Right lung (tissue), 10 donors: ENCODE data around the gene DNAJC24. TPM values are rescaled to one million over a fixed set of nuclear protein-coding genes. Genes with fewer than 3 reads are reported as not detected.
"Not testable (repeated sequence)": the region's sequence is repeated elsewhere in the genome, so short reads cannot be mapped to it uniquely, and the experiment has no call there.

ENCODE experiments used
- DNase-seq, 2 donors: peaks; one replicate each; pipeline ENCODE4 v3.0.0-alpha.2; 2013
- long read RNA-seq, 8 donors: transcript quantifications; one replicate each; lab custom pipeline, GENCODE V29; 2026
- polyA plus RNA-seq, 5 donors: library from polyadenylated mRNA; unstranded; fragments of 120-200 nt; gene quantifications; one replicate each; pipeline versions ENCODE4 v1.2.1 to v1.2.3, GENCODE V29; 2013; ENCODE audit warnings: inconsistent platforms in 1 of 5, low replicate concordance in 1 of 5; ENCODE audit not compliant: insufficient read length in 5 of 5, insufficient read depth in 1 of 5

DNAJC24 gene, protein sequence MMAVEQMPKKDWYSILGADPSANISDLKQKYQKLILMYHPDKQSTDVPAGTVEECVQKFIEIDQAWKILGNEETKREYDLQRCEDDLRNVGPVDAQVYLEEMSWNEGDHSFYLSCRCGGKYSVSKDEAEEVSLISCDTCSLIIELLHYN
- polyA plus RNA-seq, result 10 to 100 TPM; 19.2 to 34.7 (median 28.3) TPM
- long read RNA-seq, donor 1, partial matches to known transcripts, result 0 of 192 reads
- long read RNA-seq, donor 1, other reads (novel, unspliced or antisense), result 190 of 192 reads
- long read RNA-seq, donor 2, partial matches to known transcripts, result 0 of 60 reads
- long read RNA-seq, donor 2, other reads (novel, unspliced or antisense), result 59 of 60 reads
- long read RNA-seq, donor 3, result 0 reads
- long read RNA-seq, donor 4, transcript DNAJC24-209 (3 exons, 2,745 nt), result major isoform, 6 of 109 reads
- long read RNA-seq, donor 4, partial matches to known transcripts, result 41 of 109 reads
- long read RNA-seq, donor 4, other reads (novel, unspliced or antisense), result 60 of 109 reads
- long read RNA-seq, donor 5, transcript DNAJC24-202 (5 exons, 2,004 nt), result major isoform, 6 of 176 reads
- long read RNA-seq, donor 5, partial matches to known transcripts, result 142 of 176 reads
- long read RNA-seq, donor 5, other reads (novel, unspliced or antisense), result 26 of 176 reads
- long read RNA-seq, donor 6, partial matches to known transcripts, result 5 of 106 reads
- long read RNA-seq, donor 6, other reads (novel, unspliced or antisense), result 95 of 106 reads
- long read RNA-seq, donor 7, partial matches to known transcripts, result 14 of 80 reads
- long read RNA-seq, donor 7, other reads (novel, unspliced or antisense), result 63 of 80 reads
- long read RNA-seq, donor 8, partial matches to known transcripts, result 25 of 47 reads
- long read RNA-seq, donor 8, other reads (novel, unspliced or antisense), result 21 of 47 reads

DNA sequence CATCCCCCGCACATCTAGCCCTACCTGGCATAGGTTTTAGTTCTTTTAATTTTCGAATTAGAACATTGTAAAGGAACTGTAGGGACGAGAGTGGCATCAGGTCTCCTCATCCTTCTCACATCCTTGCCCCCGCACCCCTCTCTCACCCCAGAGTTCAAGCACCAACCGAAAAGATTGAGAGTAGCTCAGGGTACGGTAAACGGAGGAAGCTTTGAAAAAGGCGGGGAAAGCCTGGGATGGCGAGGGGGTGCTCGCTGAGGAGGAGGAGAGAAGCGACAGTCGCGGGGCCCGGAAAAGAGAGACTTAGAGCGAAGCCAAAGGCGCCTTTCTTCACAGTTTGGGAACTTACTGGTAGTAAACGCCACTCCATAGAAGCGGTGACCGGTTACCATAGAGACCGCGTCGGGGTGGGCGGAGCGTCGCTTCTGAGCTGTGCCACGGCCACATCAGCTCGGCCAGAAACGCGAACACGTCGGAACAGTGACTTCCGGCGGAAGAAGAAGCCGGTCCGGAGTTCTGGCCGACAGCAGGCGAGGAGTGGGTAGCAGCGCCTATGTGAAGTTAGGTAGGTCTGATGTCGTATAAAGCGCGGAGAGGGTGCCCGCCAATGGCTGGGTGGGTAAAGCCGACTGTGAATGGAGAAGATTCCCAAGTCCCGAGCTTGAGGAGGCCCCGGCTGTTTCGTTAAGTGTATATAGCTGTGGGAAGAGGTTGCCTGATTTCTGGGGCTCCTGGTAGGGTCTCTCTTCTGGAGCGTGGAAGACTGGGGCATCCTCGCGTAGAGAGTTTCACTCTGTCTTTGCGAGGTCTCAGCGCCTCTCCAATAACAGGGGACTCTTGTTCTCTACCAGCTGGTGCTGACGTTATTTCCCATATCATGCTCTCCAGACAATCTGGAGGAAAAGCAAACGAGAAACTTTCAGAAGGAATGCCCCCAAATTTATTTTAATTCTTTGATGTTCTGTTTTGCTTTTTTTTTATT is at the start of gene DNAJC24, which contains the start of gene DCDC1:
Gene DNAJC24, plus strand, starts transcription at position 513 of the 982 bp plus-strand sequence. CDS start 889 bp downstream, outside the sequence.
Gene DCDC1, minus strand, starts transcription at position 392 of the 982 bp plus-strand sequence. CDS start 41,459 bp downstream, outside the sequence.
- DNase-seq, result peak; percentile 91

DNA sequence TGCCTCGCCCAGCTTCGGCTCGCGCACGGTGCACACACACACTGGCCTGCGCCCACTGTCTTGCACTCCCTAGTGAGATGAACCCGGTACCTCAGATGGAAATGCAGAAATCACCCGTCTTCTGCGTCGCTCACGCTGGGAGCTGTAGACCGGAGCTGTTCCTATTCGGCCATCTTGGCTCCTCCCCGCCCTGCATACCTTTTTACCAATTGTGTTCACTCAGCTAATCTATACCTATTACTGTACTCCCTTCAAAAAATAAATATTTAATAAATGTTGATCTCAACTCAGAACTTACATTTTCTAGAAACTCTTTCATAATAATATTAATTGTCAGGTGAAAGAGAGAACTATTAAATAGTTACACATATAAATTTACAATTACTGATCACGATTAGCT is 48.2 kb upstream of the DNAJC24 start:
- DNase-seq, result not testable (repeated sequence)

DNA sequence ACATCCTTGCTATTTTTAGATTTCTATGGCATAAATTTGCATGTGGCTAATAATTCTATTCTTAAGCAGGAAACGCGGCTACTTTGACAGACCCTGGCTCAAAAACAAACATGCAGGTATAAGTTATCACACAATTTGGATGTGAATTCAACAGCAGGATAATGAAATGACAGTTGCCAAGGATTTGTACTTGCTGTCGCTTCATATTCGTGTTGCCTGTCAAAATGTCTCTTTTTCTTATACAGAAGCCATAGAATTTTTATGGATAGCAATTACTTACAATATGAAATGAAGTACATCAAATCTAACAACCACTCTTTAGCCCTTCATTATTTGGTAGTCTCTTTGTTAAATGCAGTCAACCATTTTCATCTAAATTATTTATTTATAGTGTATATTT is 46.5 kb upstream of the DNAJC24 start:
- no peak for DNase-seq

DNA sequence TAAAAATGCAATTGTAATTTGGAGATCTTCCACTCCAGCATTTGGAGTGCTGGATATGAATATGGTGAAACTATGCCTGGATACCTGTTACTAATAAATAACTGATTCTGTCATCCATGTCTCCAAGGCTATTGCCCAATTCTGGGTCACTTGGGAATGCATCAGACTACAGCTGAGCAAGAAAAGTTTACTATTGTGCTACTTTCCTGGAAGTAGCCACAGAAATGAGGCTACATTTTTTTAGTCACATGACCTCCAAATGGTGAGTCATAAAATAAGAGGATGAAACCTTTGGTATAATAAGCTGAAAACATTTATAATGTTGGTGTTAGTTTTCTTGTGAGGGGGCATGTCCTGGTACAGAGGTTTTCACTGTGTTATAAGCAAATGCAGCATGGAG is 44.5 kb upstream of the DNAJC24 start:
- DNase-seq, result no peak

DNA sequence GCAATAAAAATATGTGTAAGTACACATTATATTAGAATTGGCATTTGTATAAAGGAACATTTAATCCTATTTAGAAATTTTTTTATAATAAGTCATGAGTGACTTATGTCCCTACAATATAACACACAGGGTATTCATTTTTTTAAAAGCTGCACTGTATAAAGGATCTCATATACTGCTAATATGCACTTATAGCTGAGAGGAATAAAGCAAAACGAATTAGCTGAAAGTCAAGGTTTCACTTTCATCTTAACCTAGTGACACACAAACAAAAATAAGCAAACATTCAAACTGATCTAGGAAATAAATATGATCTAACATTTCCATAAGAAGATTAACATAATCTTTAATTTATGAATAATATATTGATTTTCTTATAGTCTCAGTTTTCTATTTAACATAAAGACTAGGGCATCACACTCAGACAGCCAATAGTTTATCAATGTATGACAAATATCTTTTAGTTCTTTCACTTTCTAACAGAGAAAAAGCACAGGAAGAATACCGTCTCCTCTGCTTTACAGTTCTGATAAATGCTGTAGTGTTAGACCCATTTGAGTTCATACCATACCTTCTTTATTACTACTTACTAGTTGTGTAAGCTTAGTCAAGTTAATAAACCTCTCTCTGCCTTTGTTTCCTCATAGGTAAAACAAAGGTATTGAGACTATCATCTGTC is 43.1 kb upstream of the DNAJC24 start:
- DNase-seq, result no peak

DNA sequence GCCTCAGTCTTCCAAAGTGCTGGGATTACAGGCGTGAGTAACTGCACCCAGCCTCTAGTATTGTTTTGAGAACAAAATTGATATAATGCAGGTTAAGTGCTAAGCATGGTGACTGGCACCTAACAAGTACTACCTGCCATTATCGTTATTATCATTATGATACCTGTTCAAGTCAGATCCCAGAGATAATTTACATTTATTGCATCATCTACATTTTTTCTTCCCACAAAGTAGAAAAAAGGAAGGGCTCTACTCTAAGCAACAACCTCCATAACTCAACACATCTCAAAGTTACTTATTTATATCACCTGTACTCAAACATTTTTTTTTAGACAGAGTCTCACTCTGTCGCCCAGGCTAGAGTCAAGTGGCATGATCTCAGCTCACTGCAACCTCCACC is 42.2 kb upstream of the DNAJC24 start:
- DNase-seq, result no peak

DNA sequence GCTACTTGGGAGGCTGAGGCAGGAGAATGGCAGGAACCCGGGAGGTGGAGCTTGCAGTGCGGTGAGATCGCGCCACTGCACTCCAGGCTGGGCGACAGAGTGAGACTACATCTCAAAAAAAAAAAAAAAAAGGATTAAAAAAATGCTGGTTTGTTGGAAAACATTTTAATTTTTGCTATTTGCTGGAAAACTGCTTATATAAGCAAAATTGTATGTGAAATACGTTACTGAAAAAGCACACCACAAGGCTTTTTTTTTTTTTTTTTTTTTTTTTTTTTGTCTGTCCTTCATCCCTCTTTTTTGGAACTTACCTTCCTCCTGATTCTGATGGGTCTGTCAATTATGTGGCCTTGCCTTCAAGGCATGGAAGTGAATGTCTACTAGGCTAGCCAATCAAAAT is 41.0 kb upstream of the DNAJC24 start:
- no peak for DNase-seq

DNA sequence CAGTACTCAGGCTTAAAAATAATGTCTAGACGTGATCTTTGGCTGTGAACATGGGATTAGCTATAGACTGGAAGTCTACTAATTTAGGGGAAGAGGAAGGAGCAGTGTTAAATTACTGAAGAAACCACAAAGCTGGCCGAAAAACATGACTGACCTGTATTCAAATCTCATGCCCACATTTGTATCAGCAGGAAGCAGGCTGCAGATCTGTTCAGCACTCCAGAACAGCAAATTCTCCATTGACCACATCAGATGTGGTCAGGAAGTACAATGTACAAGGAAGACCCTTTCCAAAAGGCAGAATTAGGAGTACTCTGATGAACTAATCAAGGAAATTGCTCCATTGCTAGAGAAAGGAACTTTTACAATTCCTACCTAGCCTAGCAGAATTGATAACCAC is 31.9 kb upstream of the DNAJC24 start:
- DNase-seq, result no peak

DNA sequence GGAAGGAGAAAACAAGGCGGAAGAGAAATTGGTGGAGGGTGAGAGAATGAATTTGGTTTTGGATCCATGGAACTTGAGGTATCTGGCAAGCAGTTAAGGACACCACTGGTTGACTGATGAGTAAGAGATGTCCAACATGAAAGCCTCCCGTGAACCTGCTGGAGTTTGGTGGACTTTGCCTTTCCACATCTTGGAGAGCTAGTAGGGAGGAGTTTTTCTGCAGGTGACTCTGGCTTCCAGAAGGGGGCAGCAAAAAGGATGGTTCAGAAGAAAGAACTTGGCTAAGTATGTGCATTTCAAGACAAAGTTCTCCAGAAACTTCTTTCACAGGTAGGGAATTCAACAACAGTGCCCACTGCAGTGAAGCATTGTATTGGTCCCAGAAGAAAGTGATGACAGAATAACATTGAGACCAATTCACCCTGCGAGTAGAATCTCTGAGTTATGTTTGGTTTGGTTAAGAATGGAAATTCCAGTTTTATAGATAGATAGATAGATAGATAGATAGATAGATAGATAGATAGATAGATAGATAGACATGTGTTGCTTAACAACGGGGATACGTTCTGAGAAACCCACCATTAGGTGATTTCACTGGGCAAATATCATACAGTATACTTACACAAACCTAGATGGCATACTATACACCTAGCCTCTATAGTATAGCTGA is 28.6 kb upstream of the DNAJC24 start:
- no peak for DNase-seq

DNA sequence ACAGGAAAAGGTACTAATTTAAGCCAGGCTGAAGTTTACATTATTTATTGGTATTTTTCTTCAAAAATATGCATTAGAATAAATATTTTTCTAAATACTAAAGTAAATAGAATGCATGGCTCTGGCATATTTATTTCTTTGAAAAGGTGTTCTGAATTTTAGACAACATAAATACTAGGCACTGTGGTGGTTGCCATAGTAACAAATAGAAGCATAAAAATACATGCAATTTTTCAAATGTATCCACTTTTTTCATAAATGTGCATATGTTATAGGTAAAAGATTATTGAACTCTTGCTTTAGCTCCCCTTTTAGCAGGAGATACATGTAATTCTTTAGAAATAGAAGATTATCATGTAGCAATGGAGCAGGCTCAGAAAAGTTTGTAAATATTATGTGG is 18.5 kb upstream of the DNAJC24 start:
- DNase-seq, result no peak

DNA sequence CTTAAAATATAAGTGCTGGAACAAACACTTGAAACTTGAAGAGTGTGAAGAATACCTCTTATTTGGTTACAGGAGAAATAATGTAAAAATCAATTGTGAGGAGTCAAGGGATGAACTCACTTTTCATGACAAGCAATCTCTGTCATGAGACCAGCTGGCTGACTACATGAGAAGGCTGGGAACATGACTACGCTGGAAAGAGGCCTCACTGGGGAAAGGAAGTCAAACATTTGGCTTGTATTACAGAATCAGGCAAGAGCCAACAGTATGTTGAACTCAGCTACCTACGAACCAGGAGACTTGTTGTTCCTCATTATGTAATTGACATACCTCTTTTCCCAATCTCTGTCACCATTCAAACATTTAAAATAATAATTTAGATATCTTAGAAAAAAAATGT is 14.5 kb upstream of the DNAJC24 start:
- DNase-seq, result no peak

DNA sequence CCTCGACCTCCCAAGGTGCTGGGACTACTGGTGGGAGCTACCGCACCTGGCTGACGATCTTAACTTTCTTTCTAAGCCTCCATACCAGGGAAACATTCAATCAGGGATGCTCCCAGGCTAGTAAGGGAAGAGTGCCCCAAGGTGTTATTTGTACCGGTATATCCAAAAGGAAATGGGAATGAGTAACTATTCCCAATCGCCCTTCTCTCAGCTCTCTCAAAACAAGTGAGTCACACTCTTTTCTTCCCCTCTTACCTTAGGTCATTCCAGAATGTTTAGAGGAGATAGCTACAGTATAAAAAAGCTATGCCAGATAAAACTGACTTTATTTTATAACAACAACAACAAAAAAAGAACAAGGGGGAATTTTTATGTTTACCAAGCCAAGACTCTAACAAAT is 13.8 kb upstream of the DNAJC24 start:
- no peak for DNase-seq

DNA sequence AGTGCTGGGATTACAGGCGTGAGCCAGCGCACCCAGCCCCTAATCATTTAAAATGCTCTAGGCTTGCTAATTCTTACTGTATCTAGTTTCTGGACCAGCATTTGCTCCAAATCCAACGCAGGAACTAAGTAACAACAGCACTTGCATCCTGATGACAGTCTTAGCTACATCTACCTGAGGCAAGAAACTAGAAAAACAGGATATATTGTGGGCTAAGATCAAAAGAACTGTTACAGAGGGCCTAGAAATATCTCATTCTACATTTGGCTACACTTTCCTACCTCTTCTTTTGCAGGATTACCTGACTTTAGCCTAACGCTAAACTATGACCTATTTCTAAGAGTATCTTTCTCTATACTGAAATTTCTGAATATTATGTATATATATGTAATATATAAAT is 7.9 kb upstream of the DNAJC24 start:
- DNase-seq, result no peak

DNA sequence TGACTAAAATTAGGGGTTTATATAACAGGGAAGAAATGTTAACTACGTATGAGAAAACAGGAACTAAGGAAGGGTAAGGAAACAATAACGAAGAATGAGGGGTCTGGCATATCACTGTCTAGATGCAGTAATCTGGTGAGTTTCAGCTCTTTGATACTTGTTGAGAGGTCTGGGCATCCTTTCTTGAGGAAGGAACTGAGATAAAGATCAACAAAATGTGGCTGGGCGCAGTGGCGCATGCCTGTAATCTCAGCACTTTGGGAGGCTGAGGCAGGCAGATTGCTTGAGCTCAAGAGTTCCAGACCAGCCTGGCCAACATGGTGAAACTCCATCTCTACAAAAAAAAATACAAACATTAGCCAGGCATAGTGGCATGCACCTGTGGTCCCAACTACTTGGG is 2.9 kb upstream of the DNAJC24 start:
- DNase-seq, result no peak

DNA sequence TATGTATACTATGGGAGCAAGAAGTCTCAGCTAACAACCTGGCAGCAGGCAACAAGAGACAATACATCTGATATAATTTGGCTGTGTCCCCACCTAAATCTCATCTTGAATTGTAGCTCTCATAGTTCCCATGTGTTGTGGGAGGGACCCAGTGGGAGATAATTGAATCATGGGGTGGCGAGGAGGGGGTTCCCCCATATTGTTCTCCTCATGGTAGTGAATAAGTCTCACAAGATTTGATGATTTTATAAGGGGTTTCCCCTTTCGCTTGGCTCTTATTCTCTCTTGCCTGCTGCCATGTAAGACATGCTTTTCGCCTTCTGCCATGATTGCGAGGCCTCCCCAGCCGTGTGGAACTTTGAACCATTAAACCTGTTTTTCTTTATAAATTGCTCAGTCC is 6.2 kb downstream of the DNAJC24 start:
- no peak for DNase-seq

DNA sequence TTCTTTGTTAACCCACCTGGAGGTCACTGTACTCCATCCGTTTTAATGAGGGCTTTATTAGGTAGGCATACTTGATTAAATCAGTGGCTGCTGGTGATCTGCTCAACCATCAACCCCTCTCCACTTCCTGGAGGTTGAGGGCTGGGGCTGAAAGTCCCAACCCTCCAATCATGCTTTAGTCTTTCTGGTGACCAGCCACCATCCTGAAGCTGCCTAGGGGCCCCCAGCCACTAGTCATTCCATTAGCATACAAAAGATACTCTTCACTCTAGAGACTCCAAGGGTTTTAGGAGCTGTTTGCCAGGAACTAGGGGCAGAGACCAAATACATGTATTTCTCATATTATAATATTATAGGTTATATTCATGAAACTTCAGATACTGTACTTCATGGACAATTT is 13.5 kb downstream of the DNAJC24 start:
- no peak for DNase-seq

DNA sequence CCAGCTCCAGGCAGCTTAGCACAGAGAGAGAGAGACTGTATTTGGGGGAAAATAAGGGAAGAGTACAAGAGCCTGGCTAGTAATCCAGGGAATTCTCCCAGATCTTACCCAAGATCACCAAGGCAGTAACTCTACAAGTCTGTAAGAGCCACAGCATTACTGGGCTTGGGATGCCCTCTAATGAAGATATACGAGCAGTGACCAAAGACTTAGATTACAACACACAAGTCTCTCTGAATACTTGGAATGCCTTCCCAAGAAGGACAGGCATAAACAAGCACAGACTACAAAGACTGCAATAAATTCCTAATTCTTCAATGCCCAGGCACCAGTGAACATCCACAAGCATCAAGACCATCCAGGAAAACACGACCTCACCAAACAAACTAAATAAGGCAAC is 17.7 kb downstream of the DNAJC24 start:
- no peak for DNase-seq

DNA sequence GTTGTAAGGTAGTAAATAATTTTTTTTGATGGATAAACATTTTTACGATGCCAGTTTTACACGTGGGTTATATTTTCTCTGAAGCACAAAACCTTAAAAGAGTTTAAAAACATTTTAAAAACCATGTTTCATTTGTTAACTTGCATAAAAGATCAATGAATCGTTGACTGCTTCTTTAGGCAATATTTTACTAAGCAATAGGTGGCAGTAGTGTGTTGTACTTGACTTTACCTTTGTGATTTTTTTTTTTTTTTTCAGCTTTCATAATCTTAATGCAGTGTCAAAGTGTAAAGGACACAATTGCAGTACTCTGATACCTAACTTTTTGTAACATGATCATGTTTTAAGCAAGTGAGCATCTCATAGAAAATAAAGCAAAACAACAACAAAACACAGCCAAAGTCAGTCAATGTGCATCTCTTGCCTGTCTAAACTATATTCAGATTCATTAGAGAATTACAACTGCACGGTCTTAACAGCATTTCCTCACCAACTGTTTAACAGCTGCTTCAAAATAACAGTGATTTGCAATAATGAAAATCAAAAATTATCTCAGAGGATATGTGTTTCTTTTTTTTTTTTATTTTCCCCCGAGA is 27.7 kb downstream of the DNAJC24 start:
- peak; percentile 4 to 23 for DNase-seq

DNA sequence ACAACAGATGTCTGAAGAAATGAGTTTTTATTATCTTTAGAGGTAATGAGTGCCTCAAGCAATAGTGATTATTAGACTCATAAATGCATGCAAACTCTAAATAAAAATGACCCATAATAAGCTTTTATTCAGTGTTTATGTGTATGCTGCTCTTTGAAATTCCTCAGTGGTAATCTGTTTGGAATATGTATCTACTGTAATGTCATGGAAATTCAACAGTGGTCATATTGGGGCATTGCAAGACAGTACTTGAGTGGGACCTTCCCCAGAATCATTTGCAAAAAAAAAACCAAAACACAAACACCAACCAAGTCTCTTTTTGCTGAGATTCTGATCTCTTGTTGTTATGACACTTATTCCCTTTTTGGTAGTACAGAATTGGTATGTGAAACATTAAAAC is 35.0 kb downstream of the DNAJC24 start:
- DNase-seq, result no peak

DNA sequence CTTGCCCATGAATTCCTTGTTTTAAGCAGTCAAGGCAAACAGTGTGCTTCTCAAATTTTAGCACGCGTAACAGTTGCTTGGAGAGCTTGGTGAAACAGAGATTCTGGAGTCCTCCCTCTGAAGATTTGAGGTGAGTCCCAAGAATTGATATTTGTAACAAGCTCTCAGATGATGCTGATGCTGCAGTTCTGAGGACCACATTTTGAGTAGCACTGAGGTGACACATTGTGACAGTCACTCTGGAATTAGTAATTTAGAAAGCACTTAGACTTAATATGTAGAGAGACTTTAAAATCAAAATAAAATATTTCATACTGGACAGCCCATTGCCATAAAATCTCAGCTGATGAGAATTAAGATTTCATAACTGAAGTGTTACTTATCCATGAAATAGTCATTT is 38.5 kb downstream of the DNAJC24 start:
- no peak for DNase-seq
